Measurements from ENCODE around the gene TSNAX. TPM values are rescaled to one million over a fixed set of nuclear protein-coding genes. Genes with fewer than 3 reads are reported as not detected.

TSNAX gene
- total and polyA plus RNA-seq, 2 of the 4 experiments (the other 2 are of a cell fraction), result 19.6 to 60.6 TPM

DNA sequence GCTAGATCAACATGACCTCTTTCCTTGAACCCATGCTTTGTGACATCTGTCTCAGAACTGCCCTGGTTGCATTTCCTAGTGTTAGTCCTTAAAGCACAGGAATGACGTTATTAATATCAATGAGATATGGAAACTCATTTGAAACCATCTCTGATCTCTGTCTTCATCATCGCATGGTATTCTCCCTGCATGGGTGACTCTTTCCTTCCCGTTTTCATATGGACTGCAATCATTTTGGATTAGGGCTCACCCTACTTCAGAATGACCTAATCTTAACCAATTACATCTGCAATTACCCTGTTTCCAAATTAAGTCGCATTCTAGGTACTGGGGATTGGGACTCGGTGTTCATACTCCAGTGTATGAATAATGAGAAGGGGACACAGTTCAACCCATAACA lies 56.5 kb downstream of the TSNAX start:
- POLR2A ChIA-PET (ENCODE audit: unreplicated experiment), result no interaction called here
- dilution Hi-C loops (cut with HindIII; ENCODE audit: low sequenced_read_pairs, unreplicated experiment), result no loop called here
- ATAC-seq (ENCODE audit: low read depth), result no peak

More for the DNA sequence above, 56.5 kb downstream of the TSNAX start:
- Histone ChIP-seq H2BK15ac (ENCODE audit: low read depth, low read length) (no peak overlapping the region), H3K9me1 (ENCODE audit: insufficient read depth, low read length) (no peaks in the 10 kb centered on the region), H3K79me1 (ENCODE audit: low read depth in 1 of 2, low read length in 2 of 2) (no peaks in the 10 kb centered on the region), H3K18ac (ENCODE audit: low read depth, low read length) (no peak overlapping the region), H4K5ac (ENCODE audit: low read depth, low read length) (no peak overlapping the region), H2BK5ac (ENCODE audit: low read depth, low read length, poor library complexity, severe bottlenecking) (no peak overlapping the region), H4K91ac (ENCODE audit: insufficient read depth, low read depth, low read length) (no peak overlapping the region), H4K20me1 (ENCODE audit: insufficient read depth, low read length) (no peaks in the 10 kb centered on the region), H3K27ac (ENCODE audit: insufficient read depth, low read length) (no peak overlapping the region), H3K4me3 (ENCODE audit: insufficient read depth, low read depth, low read length) (no peak overlapping the region), H2AK9ac (replicated peaks; ENCODE audit: low read depth, low read length, poor library complexity) (no peak overlapping the region), H3K14ac (replicated peaks; ENCODE audit: low read depth, low read length) (no peak overlapping the region), H2BK120ac (ENCODE audit: low read depth, low read length) (no peak overlapping the region), H3K4me2 (ENCODE audit: low read depth, low read length) (no peak overlapping the region), H2BK20ac (ENCODE audit: low read depth, low read length) (no peak overlapping the region), H3K9ac (ENCODE audit: low read depth, low read length) (no peak overlapping the region), H3K36me3 (ENCODE audit: control insufficient read depth, insufficient read depth, low read length) (no peaks in the 10 kb centered on the region), H3K9me3 (ENCODE audit: control insufficient read depth, insufficient read depth, low read length) (no peaks in the 10 kb centered on the region), H2AFZ (replicated peaks; ENCODE audit: low read length, poor library complexity) (no peak overlapping the region), H3K56ac (ENCODE audit: extremely low read depth, insufficient read depth, low read length) (no peak overlapping the region), H3K4me1 (ENCODE audit: control insufficient read depth, insufficient read depth, low read length) (no peaks in the 10 kb centered on the region), H4K8ac (ENCODE audit: low read depth in 2 of 2, low read length in 2 of 2) (no peak overlapping the region), H3K27me3 (ENCODE audit: control insufficient read depth, insufficient read depth, low read length) (no peaks in the 10 kb centered on the region), H2AK5ac (ENCODE audit: low read depth, low read length) (no peak overlapping the region), H3K4ac (ENCODE audit: low read depth, low read length) (no peak overlapping the region), H3K23ac (ENCODE audit: low read depth, low read length) (no peak overlapping the region)
- no CpG with 5 or more reads among the region's 5 CpGs for WGBS, 2 experiments (ENCODE audit: extremely low coverage in 2 of 2, insufficient read length in 1 of 2)
- intact Hi-C loops (cut with micrococcal nuclease) (loop anchor here (2.0 kb wide), 1 partner anchor 164 kb away; no protein-coding TSS in a partner anchor), in situ Hi-C loops (cut with MboI; ENCODE audit: low sequenced_read_pairs) (loop anchor here (5.0 kb wide), 1 partner anchor 223 kb away; no protein-coding TSS in a partner anchor)
- BruUV-seq (replicated peaks), result no TSS peak
- DNase-seq, result no peak
- CTCF ChIA-PET, result interaction anchor here (1.3 kb wide), 1 partner anchor 228 kb away, joined by 4 read pairs; no protein-coding TSS in a partner anchor
- TF ChIP-seq, protein P1, sequence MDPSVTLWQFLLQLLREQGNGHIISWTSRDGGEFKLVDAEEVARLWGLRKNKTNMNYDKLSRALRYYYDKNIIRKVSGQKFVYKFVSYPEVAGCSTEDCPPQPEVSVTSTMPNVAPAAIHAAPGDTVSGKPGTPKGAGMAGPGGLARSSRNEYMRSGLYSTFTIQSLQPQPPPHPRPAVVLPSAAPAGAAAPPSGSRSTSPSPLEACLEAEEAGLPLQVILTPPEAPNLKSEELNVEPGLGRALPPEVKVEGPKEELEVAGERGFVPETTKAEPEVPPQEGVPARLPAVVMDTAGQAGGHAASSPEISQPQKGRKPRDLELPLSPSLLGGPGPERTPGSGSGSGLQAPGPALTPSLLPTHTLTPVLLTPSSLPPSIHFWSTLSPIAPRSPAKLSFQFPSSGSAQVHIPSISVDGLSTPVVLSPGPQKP (IDR thresholded peaks at IDR 0.05; ENCODE audit: borderline replicate concordance, low read depth, low read length), result no peak
- TF ChIP-seq MXI1 (IDR thresholded peaks at IDR 0.05; ENCODE audit: borderline replicate concordance, low read depth, low read length) (no peak), CHD1 (IDR thresholded peaks at IDR 0.05; ENCODE audit: low read depth, low read length) (no peak), MAZ (IDR thresholded peaks at IDR 0.05; ENCODE audit: borderline replicate concordance, low read depth, low read length) (no peak), RCOR1 (IDR thresholded peaks at IDR 0.05; ENCODE audit: insufficient replicate concordance, low read length) (no peak), BHLHE40 (IDR thresholded peaks at IDR 0.05; ENCODE audit: low read depth, low read length) (no peak), RAD21 (IDR thresholded peaks at IDR 0.05; ENCODE audit: low read length) (no peak), RFX5 (IDR thresholded peaks at IDR 0.05; ENCODE audit: low read depth, low read length) (no peak), POLR2A (IDR thresholded peaks at IDR 0.05; ENCODE audit: low read depth, low read length) (no peak), MAFK (IDR thresholded peaks at IDR 0.05; ENCODE audit: low read depth, low read length) (no peak), NFE2L2 (IDR thresholded peaks at IDR 0.05; ENCODE audit: low read depth, low read length) (no peak), CEBPB (IDR thresholded peaks at IDR 0.05; ENCODE audit: low read depth, low read length) (no peak), SMC3 (IDR thresholded peaks at IDR 0.05; ENCODE audit: low read depth, low read length) (no peak), FOS (IDR thresholded peaks at IDR 0.05; ENCODE audit: low read depth, low read length) (no peak)
- TF ChIP-seq, protein P2, sequence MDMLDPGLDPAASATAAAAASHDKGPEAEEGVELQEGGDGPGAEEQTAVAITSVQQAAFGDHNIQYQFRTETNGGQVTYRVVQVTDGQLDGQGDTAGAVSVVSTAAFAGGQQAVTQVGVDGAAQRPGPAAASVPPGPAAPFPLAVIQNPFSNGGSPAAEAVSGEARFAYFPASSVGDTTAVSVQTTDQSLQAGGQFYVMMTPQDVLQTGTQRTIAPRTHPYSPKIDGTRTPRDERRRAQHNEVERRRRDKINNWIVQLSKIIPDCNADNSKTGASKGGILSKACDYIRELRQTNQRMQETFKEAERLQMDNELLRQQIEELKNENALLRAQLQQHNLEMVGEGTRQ (IDR thresholded peaks at IDR 0.05; ENCODE audit: low read depth, low read length), result no peak
- TF ChIP-seq, protein P3, sequence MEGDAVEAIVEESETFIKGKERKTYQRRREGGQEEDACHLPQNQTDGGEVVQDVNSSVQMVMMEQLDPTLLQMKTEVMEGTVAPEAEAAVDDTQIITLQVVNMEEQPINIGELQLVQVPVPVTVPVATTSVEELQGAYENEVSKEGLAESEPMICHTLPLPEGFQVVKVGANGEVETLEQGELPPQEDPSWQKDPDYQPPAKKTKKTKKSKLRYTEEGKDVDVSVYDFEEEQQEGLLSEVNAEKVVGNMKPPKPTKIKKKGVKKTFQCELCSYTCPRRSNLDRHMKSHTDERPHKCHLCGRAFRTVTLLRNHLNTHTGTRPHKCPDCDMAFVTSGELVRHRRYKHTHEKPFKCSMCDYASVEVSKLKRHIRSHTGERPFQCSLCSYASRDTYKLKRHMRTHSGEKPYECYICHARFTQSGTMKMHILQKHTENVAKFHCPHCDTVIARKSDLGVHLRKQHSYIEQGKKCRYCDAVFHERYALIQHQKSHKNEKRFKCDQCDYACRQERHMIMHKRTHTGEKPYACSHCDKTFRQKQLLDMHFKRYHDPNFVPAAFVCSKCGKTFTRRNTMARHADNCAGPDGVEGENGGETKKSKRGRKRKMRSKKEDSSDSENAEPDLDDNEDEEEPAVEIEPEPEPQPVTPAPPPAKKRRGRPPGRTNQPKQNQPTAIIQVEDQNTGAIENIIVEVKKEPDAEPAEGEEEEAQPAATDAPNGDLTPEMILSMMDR (conservative IDR thresholded peaks at IDR 0.05; ENCODE audit: low read depth, low read length), result no peak

All from IMR-90 (cell line).